OCI-LY7 (cell line): ENCODE results near the gene CFAP99. TPM values are rescaled to one million over a fixed set of nuclear protein-coding genes. Genes with fewer than 3 reads are reported as not detected.

ENCODE experiments used
- BruUV-seq: library from RNA; stranded (reverse); fragments of 400-500 nt; replicated peaks from 2 replicates; lab custom pipeline; 2021; lab: Mats Ljungman, UMichigan
- CTCF ChIA-PET: fragments of 300-600 bp; sonication (Branson Sonifier 250); formaldehyde crosslinking; loops from one replicate; lab custom pipeline; 2022; ENCODE audit warnings: antibody characterized with exemption; ENCODE audit not compliant: unreplicated experiment; lab: Charles Lee
- POLR2A ChIA-PET: fragments of 300-600 bp; sonication (Branson Sonifier 250); formaldehyde crosslinking; loops from one replicate; lab custom pipeline; 2022; ENCODE audit warnings: antibody characterized with exemption; lab: Charles Lee
- DNase-seq: peaks from one replicate; pipeline ENCODE4 v3.0.0-alpha.2; 2015; ENCODE audit warnings: low spot score
- H2AFZ ChIP-seq: fragments of 200-600 bp; sonication (generic), shearing (Covaris generic); 2 replicates; pipeline ENCODE4 v1.6.1; 2014; ENCODE audit warnings: mild to moderate bottlenecking, antibody characterized with exemption, low read length, moderate library complexity
- H3K27ac ChIP-seq: fragments of 200-600 bp; sonication (generic); 2 replicates; pipeline ENCODE4 v1.5.1; 2014; ENCODE audit warnings: mixed run types, low read depth, mild to moderate bottlenecking, moderate library complexity, low read length, inconsistent platforms; ENCODE audit not compliant: poor library complexity, severe bottlenecking
- H3K36me3 ChIP-seq: fragments of 200-600 bp; sonication (generic); 2 replicates; pipeline ENCODE4 v1.6.1; 2014; ENCODE audit warnings: mild to moderate bottlenecking, antibody characterized with exemption, low read length, moderate library complexity, mixed read lengths; ENCODE audit not compliant: insufficient read depth
- H3K4me1 ChIP-seq: fragments of 200-600 bp; sonication (generic); 2 replicates; pipeline ENCODE4 v1.5.1; 2014; ENCODE audit warnings: mild to moderate bottlenecking, low read length; ENCODE audit not compliant: insufficient read depth, poor library complexity, severe bottlenecking
- H3K4me2 ChIP-seq: fragments of 200-600 bp; sonication (generic); 2 replicates; pipeline ENCODE4 v1.6.1; 2014; ENCODE audit warnings: mild to moderate bottlenecking, low read length
- H3K4me3 ChIP-seq: fragments of 200-600 bp; sonication (generic); 2 replicates; pipeline ENCODE4 v1.5.1; 2014; ENCODE audit warnings: mild to moderate bottlenecking, low read depth, low read length; ENCODE audit not compliant: poor library complexity, severe bottlenecking
- H3K79me2 ChIP-seq: fragments of 200-600 bp; sonication (generic); 2 replicates; pipeline ENCODE4 v1.6.1; 2016; ENCODE audit warnings: low read depth, mild to moderate bottlenecking, low read length, moderate library complexity, mixed read lengths; ENCODE audit not compliant: insufficient read depth
- H3K9me2 ChIP-seq: fragments of 200-600 bp; sonication (generic); 2 replicates; pipeline ENCODE4 v1.6.1; 2016; ENCODE audit warnings: mild to moderate bottlenecking, low read length, mixed read lengths; ENCODE audit not compliant: insufficient read depth
- H3K9me3 ChIP-seq: fragments of 200-600 bp; sonication (generic); 2 replicates; pipeline ENCODE4 v1.6.1; 2014; ENCODE audit warnings: mild to moderate bottlenecking, mixed run types, low read length, mixed read lengths
- H4K20me1 ChIP-seq: fragments of 200-600 bp; sonication (generic); 2 replicates; pipeline ENCODE4 v1.6.1; 2014; ENCODE audit warnings: mild to moderate bottlenecking, antibody characterized with exemption, low read length, moderate library complexity, mixed read lengths; ENCODE audit not compliant: insufficient read depth
- EZH2phosphoT487 ChIP-seq: fragments of 200-600 bp; sonication (generic); IDR thresholded peaks from 2 replicates; pipeline ENCODE4 v1.6.1; 2018; ENCODE audit warnings: low read depth, borderline replicate concordance, mild to moderate bottlenecking, mixed run types, antibody characterized with exemption, low read length, moderate library complexity, mixed read lengths
- intact Hi-C: fragments of 100-400 bp; cut with micrococcal nuclease; formaldehyde crosslinking; loops from one replicate; pipeline ENCODE4 v1.10.0; 2022; ENCODE audit not compliant: unreplicated experiment
- total RNA-seq, 2 experiments: library from RNA; depleted of rRNA in 1 of 2; stranded (reverse); fragments of >200 nt in 1 of 2; shearing (Covaris generic) in 1 of 2; gene quantifications; 2 replicates each; pipeline ENCODE4 v1.2.3, GENCODE V29; 2014 to 2022
- TF ChIP-seq, protein P1 (sequence below): fragments of 200-600 bp; sonication (generic); conservative IDR thresholded peaks from 2 replicates; pipeline ENCODE4 v1.5.1; 2014; ENCODE audit warnings: mild to moderate bottlenecking, antibody characterized with exemption, low read length, moderate library complexity, mixed read lengths

The CFAP99 gene
- total RNA-seq, 2 experiments from 2014 or later = not detected

DNA sequence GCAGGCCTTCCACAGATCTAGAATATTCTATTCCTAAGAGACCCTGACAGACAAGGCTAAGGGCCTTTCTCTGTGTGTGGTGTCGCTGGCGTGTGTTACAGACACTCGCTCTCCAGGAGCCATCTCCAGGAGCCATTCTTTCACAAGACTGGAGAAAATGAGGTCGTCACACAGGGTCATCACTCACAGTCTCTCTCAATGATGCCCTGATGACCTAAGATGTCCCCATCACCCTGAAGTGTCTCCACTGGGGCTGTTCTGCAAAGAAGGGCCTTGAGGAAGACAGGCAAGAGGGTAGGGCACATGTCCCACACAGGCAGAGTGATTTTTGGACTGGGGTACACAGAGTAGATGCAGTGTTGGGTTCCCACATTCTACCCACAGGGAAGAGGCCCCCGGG, 35.0 kb upstream of the CFAP99 start:
- no peaks in the 10 kb centered on the region for H4K20me1 ChIP-seq
- no peak overlapping the region for H2AFZ ChIP-seq
- TF ChIP-seq, protein P1, sequence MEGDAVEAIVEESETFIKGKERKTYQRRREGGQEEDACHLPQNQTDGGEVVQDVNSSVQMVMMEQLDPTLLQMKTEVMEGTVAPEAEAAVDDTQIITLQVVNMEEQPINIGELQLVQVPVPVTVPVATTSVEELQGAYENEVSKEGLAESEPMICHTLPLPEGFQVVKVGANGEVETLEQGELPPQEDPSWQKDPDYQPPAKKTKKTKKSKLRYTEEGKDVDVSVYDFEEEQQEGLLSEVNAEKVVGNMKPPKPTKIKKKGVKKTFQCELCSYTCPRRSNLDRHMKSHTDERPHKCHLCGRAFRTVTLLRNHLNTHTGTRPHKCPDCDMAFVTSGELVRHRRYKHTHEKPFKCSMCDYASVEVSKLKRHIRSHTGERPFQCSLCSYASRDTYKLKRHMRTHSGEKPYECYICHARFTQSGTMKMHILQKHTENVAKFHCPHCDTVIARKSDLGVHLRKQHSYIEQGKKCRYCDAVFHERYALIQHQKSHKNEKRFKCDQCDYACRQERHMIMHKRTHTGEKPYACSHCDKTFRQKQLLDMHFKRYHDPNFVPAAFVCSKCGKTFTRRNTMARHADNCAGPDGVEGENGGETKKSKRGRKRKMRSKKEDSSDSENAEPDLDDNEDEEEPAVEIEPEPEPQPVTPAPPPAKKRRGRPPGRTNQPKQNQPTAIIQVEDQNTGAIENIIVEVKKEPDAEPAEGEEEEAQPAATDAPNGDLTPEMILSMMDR = no peak
- no peak for TF ChIP-seq EZH2phosphoT487
- intact Hi-C loops = no loop called here
- no peak overlapping the region for H3K4me2 ChIP-seq
- no peak for DNase-seq
- no peaks in the 10 kb centered on the region for H3K4me1 ChIP-seq
- H3K27ac ChIP-seq = no peak overlapping the region
- H3K4me3 ChIP-seq = no peak overlapping the region
- no peaks in the 10 kb centered on the region for H3K9me3 ChIP-seq
- CTCF ChIA-PET = no interaction called here
- H3K36me3 ChIP-seq = no peaks in the 10 kb centered on the region
- H3K9me2 ChIP-seq = no peaks in the 10 kb centered on the region
- H3K79me2 ChIP-seq = no peaks in the 10 kb centered on the region
- no TSS peak for BruUV-seq
- POLR2A ChIA-PET = no interaction called here

DNA sequence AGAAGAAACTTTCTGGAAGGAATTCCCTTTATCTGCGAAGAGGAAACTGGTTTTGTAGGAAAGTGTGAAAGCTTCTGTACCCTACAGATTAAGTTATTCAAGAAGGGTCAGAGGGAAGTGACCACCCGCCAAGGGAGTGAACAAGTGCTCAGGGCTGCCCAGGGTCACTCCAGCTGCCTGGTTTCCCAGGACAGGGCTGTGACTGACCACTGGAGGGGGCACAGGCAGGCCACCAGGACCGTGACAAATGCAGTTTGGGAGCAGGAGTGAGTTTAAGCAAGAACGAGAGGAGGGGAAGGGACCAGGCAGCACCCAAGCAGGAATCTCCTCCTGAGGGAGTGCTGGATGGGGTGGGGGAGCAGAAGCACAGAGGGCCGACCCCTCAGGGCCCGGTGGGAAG, 34.5 kb upstream of the CFAP99 start:
- CTCF ChIA-PET = no interaction called here
- H4K20me1 ChIP-seq = no peaks in the 10 kb centered on the region
- no peak overlapping the region for H3K4me3 ChIP-seq
- H3K9me2 ChIP-seq = no peaks in the 10 kb centered on the region
- no peaks in the 10 kb centered on the region for H3K36me3 ChIP-seq
- no peak overlapping the region for H3K27ac ChIP-seq
- no peak overlapping the region for H3K4me2 ChIP-seq
- H3K79me2 ChIP-seq = no peaks in the 10 kb centered on the region
- no TSS peak for BruUV-seq
- no peak overlapping the region for H2AFZ ChIP-seq
- H3K4me1 ChIP-seq = no peaks in the 10 kb centered on the region
- POLR2A ChIA-PET = no interaction called here
- intact Hi-C loops = no loop called here
- H3K9me3 ChIP-seq = no peaks in the 10 kb centered on the region
- no peak for TF ChIP-seq EZH2phosphoT487
- TF ChIP-seq, protein P1 = no peak
- no peak for DNase-seq

DNA sequence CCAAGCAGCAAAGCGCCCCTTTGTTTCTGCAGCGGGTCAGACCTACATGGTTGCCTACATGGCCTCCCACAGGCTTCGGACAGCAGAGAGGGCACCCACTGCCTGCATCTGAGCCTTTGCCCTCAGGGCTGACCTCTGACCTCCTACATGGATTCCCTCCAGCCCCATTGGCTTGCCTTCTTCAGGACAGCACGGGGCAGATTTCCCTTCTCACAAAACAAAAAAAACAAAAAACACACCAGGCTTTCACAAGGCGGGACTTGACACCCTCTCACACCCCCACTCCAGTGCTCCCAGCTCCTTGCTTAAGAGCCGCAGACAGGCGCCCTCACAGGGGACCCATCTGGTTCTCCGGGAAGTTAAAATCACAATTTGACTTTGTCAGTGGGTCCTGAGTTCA, 33.2 kb upstream of the CFAP99 start:
- Histone ChIP-seq H3K36me3 (no peaks in the 10 kb centered on the region), H3K9me2 (no peaks in the 10 kb centered on the region), H3K4me3 (no peak overlapping the region), H3K4me1 (no peaks in the 10 kb centered on the region), H3K4me2 (no peak overlapping the region), H4K20me1 (no peaks in the 10 kb centered on the region), H2AFZ (no peak overlapping the region), H3K79me2 (no peaks in the 10 kb centered on the region), H3K9me3 (no peaks in the 10 kb centered on the region), H3K27ac (no peak overlapping the region)
- intact Hi-C loops = no loop called here
- BruUV-seq = no TSS peak
- ChIA-PET POLR2A (no interaction called here), CTCF (no interaction called here)
- DNase-seq = no peak
- TF ChIP-seq, protein P1 = no peak
- no peak for TF ChIP-seq EZH2phosphoT487
